Osteocyte (in vitro differentiated cells): ENCODE results near the gene BNIP5. TPM values are rescaled to one million over a fixed set of nuclear protein-coding genes. Genes with fewer than 3 reads are reported as not detected.

ENCODE experiments used
- DNase-seq: peaks from one replicate; pipeline ENCODE4 v3.0.0; 2021; ENCODE audit warnings: mixed read lengths; ENCODE audit not compliant: unreplicated experiment; ENCODE audit errors: extremely low spot score
- H3K27ac Mint-ChIP-seq: one replicate; pipeline ENCODE4 v1.8.0; 2021; ENCODE audit warnings: mild to moderate bottlenecking, mixed read lengths; ENCODE audit not compliant: unreplicated experiment
- H3K27me3 Mint-ChIP-seq: one replicate; pipeline ENCODE4 v1.8.0; 2021; ENCODE audit warnings: mixed read lengths; ENCODE audit not compliant: unreplicated experiment
- H3K36me3 Mint-ChIP-seq: one replicate; pipeline ENCODE4 v1.8.0; 2021; ENCODE audit warnings: mixed read lengths; ENCODE audit not compliant: unreplicated experiment
- H3K4me1 Mint-ChIP-seq: one replicate; pipeline ENCODE4 v1.8.0; 2021; ENCODE audit warnings: mixed read lengths; ENCODE audit not compliant: unreplicated experiment
- H3K4me3 Mint-ChIP-seq: one replicate; pipeline ENCODE4 v1.8.0; 2021; ENCODE audit warnings: mild to moderate bottlenecking, moderate library complexity, mixed read lengths; ENCODE audit not compliant: unreplicated experiment
- H3K9me3 Mint-ChIP-seq: one replicate; pipeline ENCODE4 v1.8.0; 2021; ENCODE audit warnings: mixed read lengths; ENCODE audit not compliant: unreplicated experiment
- total RNA-seq: library from RNA; stranded (reverse); gene quantifications from 2 replicates; pipeline ENCODE4 v1.2.1, GENCODE V29; 2021
- TF ChIP-seq, protein P1 (sequence below): fragments of 200-600 bp; sonication (generic); IDR thresholded peaks from 2 replicates; pipeline ENCODE4 v1.5.0; 2021; ENCODE audit warnings: antibody characterized with exemption, mild to moderate bottlenecking, moderate library complexity

BNIP5 gene
- total RNA-seq, 1 donor from 2014 or later, result not detected

DNA sequence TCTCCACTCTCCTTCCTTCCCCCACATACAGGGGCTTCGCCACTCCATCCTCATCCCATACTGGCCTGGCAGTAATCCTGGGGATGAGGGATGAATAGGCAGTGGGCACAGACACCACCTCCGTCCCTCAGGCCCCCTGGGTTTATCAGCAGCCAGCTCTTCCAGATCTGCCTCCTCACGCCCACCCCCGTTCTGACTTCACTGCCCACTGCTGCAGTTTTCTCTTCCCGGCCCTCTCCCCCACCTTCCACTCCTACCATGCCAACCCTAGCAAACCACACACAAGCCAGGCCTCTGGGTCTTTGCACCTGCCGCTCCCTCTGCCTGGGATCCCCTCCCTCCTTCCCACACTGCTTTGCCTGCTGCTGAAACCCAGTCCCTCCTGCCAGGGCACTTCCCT, 44.5 kb downstream of the BNIP5 start:
- peaks cover 50% of the 10 kb centered on the region for H3K27me3 Mint-ChIP-seq
- H3K9me3 Mint-ChIP-seq, result no peaks in the 10 kb centered on the region
- no peak overlapping the region for H3K27ac Mint-ChIP-seq
- TF ChIP-seq, protein P1, sequence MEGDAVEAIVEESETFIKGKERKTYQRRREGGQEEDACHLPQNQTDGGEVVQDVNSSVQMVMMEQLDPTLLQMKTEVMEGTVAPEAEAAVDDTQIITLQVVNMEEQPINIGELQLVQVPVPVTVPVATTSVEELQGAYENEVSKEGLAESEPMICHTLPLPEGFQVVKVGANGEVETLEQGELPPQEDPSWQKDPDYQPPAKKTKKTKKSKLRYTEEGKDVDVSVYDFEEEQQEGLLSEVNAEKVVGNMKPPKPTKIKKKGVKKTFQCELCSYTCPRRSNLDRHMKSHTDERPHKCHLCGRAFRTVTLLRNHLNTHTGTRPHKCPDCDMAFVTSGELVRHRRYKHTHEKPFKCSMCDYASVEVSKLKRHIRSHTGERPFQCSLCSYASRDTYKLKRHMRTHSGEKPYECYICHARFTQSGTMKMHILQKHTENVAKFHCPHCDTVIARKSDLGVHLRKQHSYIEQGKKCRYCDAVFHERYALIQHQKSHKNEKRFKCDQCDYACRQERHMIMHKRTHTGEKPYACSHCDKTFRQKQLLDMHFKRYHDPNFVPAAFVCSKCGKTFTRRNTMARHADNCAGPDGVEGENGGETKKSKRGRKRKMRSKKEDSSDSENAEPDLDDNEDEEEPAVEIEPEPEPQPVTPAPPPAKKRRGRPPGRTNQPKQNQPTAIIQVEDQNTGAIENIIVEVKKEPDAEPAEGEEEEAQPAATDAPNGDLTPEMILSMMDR, result no peak
- H3K4me3 Mint-ChIP-seq, result no peak overlapping the region
- H3K36me3 Mint-ChIP-seq, result no peaks in the 10 kb centered on the region
- DNase-seq, result no peak
- no peaks in the 10 kb centered on the region for H3K4me1 Mint-ChIP-seq

DNA sequence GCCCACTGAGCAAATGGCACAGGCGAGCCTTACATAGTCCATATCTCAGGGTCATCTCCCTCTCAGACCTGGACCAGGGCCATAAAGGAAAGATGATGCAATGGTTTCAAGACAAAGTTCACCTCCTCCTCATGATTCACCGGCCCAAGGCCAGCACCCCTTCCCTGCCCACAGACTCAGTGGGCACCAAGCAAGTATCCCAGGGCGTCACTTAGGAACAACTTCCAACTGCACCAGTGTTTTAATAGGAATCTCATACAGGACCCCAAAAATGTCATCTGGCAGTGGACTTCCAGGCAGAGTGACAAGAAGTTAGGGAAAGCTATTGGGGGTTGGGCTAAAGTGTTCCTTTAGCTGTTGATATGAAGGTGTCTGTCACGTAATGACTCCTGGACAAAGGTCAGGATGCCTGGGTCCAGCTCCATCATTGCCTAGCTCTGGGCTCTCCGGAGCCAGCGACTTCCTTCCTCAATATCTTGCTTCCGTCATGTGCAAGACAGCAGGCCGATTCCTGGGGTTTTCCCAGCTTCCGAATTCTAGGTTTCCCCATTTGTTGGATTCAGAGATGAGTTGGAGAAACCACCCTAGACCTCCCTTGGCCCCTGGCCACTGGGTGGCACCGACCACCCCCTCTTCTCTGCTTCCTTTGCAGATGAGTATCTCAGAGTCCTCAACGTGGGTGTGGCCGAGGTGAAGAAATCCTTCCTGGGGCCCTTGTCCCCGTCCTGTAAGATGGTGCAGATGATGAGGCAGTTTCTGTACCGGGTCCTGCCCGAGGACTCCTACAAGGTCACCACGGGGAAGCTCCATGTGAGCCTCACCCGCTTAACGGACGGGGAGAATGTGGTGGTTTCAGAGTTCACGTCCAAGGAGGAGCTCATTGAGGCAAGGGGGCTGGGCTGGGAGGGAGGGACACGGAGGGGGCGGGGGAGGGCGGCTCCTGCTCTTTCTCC, 45.7 kb downstream of the BNIP5 start:
- TF ChIP-seq, protein P1, result no peak
- Mint-ChIP-seq H3K36me3 (no peaks in the 10 kb centered on the region), H3K27me3 (peaks cover 50% of the 10 kb centered on the region), H3K9me3 (no peaks in the 10 kb centered on the region), H3K4me3 (no peak overlapping the region), H3K27ac (no peak overlapping the region), H3K4me1 (no peaks in the 10 kb centered on the region)
- no peak for DNase-seq

DNA sequence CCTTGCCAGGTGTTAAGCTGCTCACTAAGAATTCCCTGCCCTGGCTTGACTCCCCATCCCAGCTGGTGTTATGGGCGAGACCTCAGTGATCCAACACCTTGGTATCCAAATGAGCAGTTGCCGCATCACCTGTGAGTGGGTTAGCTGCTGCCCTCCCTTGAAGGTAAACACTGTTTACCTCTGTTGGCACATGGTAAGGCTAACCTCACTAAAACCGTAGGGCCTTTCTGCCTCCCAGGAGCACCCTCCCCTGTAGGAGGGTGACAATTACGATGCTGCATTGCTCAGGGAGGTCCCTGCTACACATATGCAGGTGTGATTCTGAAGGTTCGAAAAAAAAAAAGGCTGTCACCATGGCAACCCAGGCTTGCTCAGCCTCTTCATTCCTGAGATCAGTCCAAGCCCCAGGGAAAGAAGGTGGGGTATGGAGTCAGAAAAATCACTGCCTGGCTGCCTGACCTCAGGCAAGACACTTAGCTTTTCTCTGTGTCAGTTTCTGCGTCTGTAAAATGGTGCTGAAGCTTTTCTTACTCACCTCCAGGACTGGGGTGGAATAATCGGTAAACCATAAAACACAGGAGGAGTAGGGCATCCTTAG, 47.3 kb downstream of the BNIP5 start:
- no peak for DNase-seq
- TF ChIP-seq, protein P1, result no peak
- Mint-ChIP-seq H3K27me3 (peaks cover 48% of the 10 kb centered on the region), H3K27ac (no peak overlapping the region), H3K4me3 (no peak overlapping the region), H3K9me3 (no peaks in the 10 kb centered on the region), H3K36me3 (no peaks in the 10 kb centered on the region), H3K4me1 (no peaks in the 10 kb centered on the region)

DNA sequence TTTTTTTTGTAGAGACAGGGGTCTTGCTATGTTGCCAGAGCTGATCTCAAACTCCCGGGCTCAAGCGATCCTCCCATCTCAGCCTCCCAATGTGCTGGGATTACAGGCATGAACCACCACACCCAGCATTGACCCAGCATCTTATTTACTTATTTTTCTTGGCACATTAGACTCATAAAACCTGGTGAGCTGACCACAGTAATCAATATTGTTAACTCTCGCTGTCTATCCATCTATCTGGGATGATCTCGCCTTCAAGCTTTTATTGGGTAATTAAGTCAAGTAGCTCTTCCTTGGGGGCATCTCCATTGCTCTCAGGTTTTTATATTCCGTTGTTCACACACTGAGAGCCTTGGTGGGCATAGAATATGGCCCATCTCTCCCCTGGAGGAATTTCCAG, 49.8 kb downstream of the BNIP5 start:
- TF ChIP-seq, protein P1, result no peak
- DNase-seq, result no peak
- peaks cover 62% of the 10 kb centered on the region for H3K27me3 Mint-ChIP-seq
- no peaks in the 10 kb centered on the region for H3K36me3 Mint-ChIP-seq
- H3K9me3 Mint-ChIP-seq, result no peaks in the 10 kb centered on the region
- H3K27ac Mint-ChIP-seq, result no peak overlapping the region
- no peak overlapping the region for H3K4me3 Mint-ChIP-seq
- no peaks in the 10 kb centered on the region for H3K4me1 Mint-ChIP-seq

DNA sequence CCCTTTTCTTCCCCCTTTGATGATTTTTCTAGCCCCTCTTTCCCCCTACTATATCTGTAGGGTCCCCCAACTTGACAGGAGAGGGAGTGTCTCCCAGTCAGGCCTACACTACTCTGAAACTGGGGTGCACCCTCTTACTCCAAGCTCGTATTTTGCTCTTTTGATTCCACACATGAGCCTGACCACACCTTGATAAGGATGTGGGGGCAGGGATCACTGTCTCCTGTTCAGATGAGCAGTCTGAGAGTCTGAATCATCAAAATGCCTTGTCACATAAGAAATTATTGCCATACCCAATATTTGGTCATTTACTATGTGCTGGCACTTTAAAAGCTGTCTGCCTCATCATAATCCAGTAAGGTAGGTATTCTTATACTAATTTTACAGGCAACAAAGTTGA, 50.9 kb downstream of the BNIP5 start:
- no peaks in the 10 kb centered on the region for H3K9me3 Mint-ChIP-seq
- no peak overlapping the region for H3K4me3 Mint-ChIP-seq
- TF ChIP-seq, protein P1, result no peak
- H3K27ac Mint-ChIP-seq, result no peak overlapping the region
- no peak for DNase-seq
- no peaks in the 10 kb centered on the region for H3K4me1 Mint-ChIP-seq
- no peaks in the 10 kb centered on the region for H3K36me3 Mint-ChIP-seq
- H3K27me3 Mint-ChIP-seq, result peaks cover 72% of the 10 kb centered on the region
